ENCODE measurements around the gene RREB1. TPM values are rescaled to one million over a fixed set of nuclear protein-coding genes. Genes with fewer than 3 reads are reported as not detected.

RREB1 gene
- total and polyA plus RNA-seq, 7 donors, result 6.0 to 31.9 (median 20.7) TPM

- Histone ChIP-seq H3K36me3 (peaks cover 5 to 46% (median 13%) of the 10 kb centered on the region in 4 donors), H3K4me3 (no peak overlapping the region), H3K4me1 (peaks cover 0 to 10% (median 7%) of the 10 kb centered on the region in 4 donors), H3K27me3 (no peaks in the 10 kb centered on the region), H3K27ac (no peak overlapping the region), H3K9me3 (no peaks in the 10 kb centered on the region)
- WGBS, 2 donors, result 89 to 94% methylated on average over 2 of the region's 2 CpGs
- no peak for DNase-seq
- TF ChIP-seq CTCF (IDR thresholded peaks at IDR 0.05) (no peak), POLR2AphosphoS5 (IDR thresholded peaks at IDR 0.05) (no peak), EP300 (IDR thresholded peaks at IDR 0.05) (no peak), POLR2A (IDR thresholded peaks at IDR 0.05) (no peak)
- intact Hi-C loops (cut with DNase I), result no loop called here
These were observed 83.0 kb downstream of the RREB1 start for GRCh38 chr6:7190791-7191190.

GRCh38 chr6:7193122-7193521, 85.4 kb downstream of the RREB1 start:
- peaks cover 0 to 31% (median 14%) of the 10 kb centered on the region in 4 donors for H3K36me3 ChIP-seq

GRCh38 chr6:7194657-7195056, 86.9 kb downstream of the RREB1 start:
- Histone ChIP-seq H3K4me3 (no peak overlapping the region), H3K9me3 (no peaks in the 10 kb centered on the region), H3K27me3 (no peaks in the 10 kb centered on the region), H3K36me3 (peaks cover 0 to 18% (median 5%) of the 10 kb centered on the region in 4 donors), H3K27ac (no peak overlapping the region), H3K4me1 (peaks cover 0 to 12% (median 8%) of the 10 kb centered on the region in 4 donors)
- TF ChIP-seq POLR2A (IDR thresholded peaks at IDR 0.05) (no peak), CTCF (IDR thresholded peaks at IDR 0.05) (no peak), EP300 (IDR thresholded peaks at IDR 0.05) (no peak), POLR2AphosphoS5 (IDR thresholded peaks at IDR 0.05) (no peak)
- intact Hi-C loops (cut with DNase I), result no loop called here
- WGBS, 2 donors, result 17 to 70% methylated on average over 3 of the region's 3 CpGs
- DNase-seq, result no peak

More at GRCh38 chr6:7193122-7193521, 85.4 kb downstream of the RREB1 start:
- Histone ChIP-seq H3K4me3 (no peak overlapping the region), H3K4me1 (peaks cover 0 to 12% (median 8%) of the 10 kb centered on the region in 4 donors), H3K27ac (no peak overlapping the region), H3K27me3 (no peaks in the 10 kb centered on the region), H3K9me3 (no peaks in the 10 kb centered on the region)
- no peak for DNase-seq
- intact Hi-C loops (cut with DNase I), result no loop called here
- TF ChIP-seq EP300 (IDR thresholded peaks at IDR 0.05) (no peak), POLR2A (IDR thresholded peaks at IDR 0.05) (no peak), POLR2AphosphoS5 (IDR thresholded peaks at IDR 0.05) (no peak), CTCF (IDR thresholded peaks at IDR 0.05) (no peak)
- WGBS, 2 donors, result 28 to 73% methylated on average over 2 of the region's 2 CpGs

GRCh38 chr6:7195339-7196018, 87.7 kb downstream of the RREB1 start:
- Histone ChIP-seq H3K27me3 (no peaks in the 10 kb centered on the region), H3K9me3 (no peaks in the 10 kb centered on the region), H3K36me3 (peaks cover 0 to 11% (median 4%) of the 10 kb centered on the region in 4 donors), H3K4me1 (peaks cover 0 to 12% (median 8%) of the 10 kb centered on the region in 4 donors), H3K27ac (no peak overlapping the region), H3K4me3 (no peak overlapping the region)
- 33 to 69% methylated on average over 9 of the region's 9 CpGs for WGBS, 2 donors
- intact Hi-C loops (cut with DNase I), result no loop called here
- DNase-seq, result no peak
- TF ChIP-seq CTCF (IDR thresholded peaks at IDR 0.05), result no peak
- no peak for TF ChIP-seq POLR2AphosphoS5 (IDR thresholded peaks at IDR 0.05)
- no peak for TF ChIP-seq POLR2A (IDR thresholded peaks at IDR 0.05)
- no peak for TF ChIP-seq EP300 (IDR thresholded peaks at IDR 0.05)

Data from sigmoid colon (tissue), 7 donors.